HG02981 (cell line): ENCODE data around the gene ZNF665.
"Not testable (repeated sequence)": the region's sequence is repeated elsewhere in the genome, so short reads cannot be mapped to it uniquely, and the experiment has no call there.

Source experiments
- ATAC-seq: cut with Tn5 transposase; IDR thresholded peaks from one replicate; pipeline ENCODE4 v1.9.1; 2021; ENCODE audit warnings: mild to moderate bottlenecking, moderate library complexity; ENCODE audit not compliant: unreplicated experiment

The ZNF665 gene

DNA sequence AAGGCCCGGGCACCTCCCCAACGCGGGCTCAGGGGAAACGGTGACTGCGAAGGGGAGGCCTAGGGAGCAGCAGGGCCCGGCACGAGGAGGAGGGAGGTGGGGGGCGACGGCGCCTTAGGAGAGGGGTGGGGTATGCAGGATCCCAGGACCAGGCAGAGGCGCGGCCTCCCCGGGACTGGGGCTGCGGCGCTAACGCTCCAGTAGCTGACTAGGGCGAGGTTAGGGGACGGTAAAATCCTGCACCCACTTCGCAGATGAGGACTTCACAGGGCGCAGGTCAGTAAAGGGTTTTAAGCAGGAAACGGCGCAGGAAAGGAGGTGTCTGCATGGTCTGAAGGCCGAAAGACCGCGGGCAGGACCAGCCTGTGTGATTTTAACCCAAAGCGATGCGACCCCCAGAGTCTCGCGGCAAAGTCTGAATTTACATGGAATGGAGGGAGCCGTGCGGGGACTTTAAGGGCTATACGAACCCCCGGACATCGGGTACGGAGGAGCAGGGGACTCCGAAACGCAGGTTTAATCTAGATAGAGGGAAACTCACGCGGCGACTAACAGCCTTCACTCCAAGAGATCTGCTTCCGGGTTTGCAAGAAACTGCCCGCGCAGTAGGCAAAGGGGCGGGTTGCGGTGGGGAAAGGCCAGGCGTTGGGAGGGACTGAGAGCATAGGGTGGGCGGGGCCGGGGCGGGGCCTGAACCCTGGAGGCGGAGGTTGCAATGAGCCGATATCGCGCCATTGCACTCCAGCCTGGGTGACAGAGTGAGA, at the start of gene ZNF665:
Gene ZNF665, minus strand, starts transcription at position 588 of the 764 bp plus-strand sequence. CDS start 10,460 bp downstream, outside the sequence.
- ATAC-seq = no peak

DNA sequence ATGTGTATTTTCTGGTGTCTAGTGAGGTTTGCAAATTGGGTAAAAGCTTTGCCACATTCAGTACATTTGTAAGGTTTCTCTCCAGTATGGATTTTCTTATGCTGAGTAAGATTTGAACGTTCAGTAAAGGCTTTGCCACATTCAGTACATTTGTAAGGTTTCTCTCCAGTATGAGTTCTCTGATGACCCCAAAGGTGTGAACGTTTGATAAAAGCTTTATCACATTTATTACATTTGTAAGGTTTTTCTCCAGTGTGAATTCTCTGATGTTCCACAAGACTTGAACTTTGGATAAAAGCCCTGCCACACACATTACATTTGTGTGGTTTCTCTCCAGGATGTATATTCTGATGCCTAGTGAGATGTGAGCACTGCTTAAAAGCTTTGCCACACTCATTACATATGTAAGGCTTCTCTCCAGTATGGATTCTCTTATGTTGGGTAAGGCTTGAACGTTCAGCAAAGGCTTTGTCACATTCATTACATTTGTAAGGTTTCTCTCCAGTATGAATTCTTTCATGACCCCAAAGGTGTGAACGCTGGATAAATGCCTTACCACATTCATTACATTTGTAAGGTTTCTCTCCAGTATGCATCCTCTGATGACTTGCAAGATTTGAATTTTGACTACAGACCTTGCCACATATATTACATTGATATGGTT, 44.1 kb upstream of the ZNF665 start:
- ATAC-seq = no peak

DNA sequence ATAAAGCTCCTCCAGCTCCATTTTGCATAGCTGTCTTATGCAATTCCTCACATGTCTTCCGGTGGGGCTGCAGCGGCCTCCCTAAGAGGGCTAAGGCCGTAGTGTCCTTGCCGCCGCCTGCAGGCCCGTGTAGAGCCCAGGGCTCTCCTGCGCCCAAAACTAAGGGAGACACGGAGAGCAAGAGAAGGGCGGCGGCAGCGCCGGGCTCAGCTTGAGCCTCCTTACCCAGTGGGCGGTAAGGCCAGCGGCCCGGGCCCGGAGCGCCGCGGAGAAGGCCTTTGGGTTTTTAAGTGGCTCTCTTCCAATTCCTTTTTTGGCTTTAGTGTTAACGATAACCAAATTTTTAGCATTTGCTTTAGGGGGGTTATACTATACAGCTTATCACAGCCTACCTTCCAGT, 31.4 kb upstream of the ZNF665 start:
- no peak for ATAC-seq

DNA sequence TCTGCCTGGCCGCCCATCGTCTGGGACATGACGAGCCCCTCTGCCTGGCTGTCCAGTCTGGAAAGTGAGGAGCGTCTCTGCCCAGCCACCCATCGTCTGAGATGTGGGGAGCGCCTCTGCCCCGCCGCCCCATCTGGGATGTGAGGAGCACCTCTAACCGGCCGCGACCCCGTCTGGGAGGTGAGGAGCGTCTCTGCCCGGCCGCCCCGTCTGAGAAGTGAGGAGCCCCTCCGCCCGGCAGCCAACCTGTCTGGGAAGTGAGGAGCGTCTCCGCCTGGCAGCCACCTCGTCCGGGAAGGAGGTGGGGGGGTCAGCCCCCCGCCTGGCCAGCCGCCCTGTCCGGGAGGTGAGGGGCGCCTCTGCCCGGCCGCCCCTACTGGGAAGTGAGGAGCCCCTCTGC, 29.6 kb upstream of the ZNF665 start:
- ATAC-seq = not testable (repeated sequence)

DNA sequence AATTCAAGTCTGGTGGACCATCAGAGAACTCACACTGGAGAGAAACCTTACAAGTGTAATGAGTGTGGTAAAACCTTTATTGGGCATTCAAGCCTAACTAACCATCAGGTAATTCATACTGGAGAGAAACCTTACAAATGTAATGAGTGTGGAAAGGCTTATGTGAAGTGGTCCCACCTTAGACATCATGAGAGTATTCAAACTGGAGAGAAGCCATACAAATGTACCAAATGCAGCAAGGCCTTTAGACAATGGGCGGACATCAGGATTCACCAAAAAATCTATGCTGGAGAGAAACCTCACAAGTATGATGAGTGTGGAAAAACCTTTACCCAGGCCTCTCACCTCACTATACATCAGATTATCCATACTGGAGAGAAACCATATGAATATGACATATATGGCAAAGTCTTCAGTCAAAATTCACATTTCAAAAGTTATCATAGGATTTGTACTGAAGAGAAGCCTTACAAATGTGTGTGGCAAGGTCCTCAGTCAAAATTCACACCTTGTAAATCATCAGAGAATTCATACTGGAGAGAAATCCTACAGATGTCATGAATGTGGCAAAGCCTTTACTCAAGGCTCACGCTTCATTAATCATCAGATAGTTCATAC, 19.7 kb upstream of the ZNF665 start:
- no peak for ATAC-seq

DNA sequence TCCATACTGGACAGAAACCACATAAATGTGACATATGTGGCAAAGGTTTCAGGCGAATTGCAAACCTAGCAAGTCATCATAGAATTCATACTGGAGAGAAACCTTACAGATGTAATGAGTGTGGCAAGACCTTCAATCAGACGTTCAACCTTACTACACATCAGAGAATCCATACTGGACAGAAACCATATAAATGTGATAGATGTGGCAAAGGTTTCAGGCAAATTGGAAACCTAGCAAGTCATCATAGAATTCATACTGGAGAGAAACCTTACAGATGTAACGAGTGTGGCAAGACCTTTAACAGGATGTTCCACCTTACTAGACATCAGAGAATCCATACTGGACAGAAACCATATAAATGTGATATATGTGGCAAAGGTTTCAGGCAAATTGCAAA, 18.4 kb upstream of the ZNF665 start:
- ATAC-seq = not testable (repeated sequence)

DNA sequence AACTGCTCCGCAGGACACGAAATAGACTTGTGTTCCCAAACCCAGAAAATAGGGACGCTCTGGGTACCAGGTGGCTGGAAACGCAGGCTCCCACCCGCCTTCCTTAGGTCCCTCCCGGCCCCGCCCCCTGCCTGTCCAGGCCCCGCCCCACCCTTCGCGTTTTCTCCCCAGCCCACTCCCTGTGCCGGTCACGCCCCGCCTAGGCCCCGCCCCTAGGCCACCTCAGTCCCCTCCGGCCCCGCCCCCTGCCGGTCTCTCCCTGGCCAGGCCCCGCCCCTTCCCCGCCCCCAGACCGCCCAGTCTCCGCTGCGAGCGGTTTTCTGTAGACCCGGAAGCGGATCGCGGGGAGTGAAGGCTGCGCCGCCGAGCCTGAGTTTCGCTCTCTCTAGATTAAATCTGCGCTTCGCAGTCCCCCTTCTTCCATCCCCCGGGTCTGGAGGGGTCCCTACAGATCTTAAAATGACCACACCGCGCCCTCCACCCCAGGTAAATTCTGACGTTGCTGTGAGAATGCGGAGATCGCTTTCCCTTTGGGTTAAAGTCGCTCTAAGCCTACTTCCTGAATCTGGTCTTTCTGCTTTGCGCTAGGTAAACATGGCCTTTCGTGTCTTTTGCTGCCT, 3.7 kb upstream of the ZNF665 start:
- no peak for ATAC-seq

DNA sequence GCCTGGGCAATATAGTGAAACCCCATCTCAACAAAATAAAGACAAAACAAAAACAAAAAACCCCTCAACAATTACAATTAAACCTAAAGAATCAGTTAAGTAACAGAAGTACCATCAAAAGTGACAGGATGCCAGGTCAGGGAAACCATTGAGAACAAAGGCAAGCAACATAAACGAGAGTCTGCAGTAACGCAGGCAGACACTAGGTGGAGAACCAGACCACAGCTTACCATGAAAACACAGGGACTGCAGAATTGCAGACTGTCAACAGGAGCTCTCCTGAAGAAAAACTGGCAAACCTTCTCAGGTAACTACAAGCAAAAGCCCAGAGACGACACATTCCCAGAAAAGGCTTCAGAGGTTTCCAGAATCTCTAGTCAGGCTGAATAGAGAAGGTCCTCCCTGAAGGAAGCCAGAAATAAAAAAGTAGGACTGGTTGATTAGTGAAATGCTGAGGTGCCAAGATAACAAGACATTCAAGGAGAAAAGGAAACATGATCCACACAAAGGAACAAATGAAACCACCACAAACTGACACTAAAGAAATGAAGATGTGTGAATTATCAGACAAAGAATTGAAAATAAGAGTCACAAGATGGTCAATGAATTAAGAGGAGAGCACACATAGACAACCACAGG, 2.2 kb upstream of the ZNF665 start:
- no peak for ATAC-seq

DNA sequence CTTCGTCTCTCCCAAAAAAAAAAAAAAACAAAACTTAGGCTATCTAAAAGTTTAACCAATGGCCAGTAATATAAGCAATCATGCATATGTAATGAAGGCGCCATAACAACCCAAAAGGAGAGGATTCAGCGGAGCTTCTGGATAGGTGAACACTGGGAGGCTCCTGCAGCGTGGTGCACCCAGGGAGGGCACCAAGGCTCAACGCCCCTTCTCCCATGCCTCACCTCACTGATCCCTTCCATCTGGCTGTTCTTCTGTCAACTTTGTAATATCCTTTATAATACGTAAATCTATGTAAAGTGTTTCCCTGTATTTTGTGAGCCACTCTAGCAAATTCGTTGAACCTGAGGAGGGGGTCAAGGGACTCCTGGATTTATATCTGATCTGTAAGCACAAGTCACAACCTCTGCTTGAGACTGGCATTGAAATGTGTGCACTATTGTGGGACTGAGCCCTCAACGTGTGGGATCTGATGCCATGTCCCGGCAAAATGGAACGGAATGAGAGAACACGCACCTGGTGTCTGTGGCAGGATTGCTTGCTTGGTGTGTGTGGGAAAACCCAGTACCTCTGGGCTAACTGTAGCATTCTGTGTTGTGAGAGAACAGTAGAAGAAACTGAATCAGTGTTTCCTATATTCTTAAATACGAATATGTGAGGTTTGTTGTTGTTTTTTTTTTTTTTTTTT, 521 bp upstream of the ZNF665 start:
- ATAC-seq = no peak

DNA sequence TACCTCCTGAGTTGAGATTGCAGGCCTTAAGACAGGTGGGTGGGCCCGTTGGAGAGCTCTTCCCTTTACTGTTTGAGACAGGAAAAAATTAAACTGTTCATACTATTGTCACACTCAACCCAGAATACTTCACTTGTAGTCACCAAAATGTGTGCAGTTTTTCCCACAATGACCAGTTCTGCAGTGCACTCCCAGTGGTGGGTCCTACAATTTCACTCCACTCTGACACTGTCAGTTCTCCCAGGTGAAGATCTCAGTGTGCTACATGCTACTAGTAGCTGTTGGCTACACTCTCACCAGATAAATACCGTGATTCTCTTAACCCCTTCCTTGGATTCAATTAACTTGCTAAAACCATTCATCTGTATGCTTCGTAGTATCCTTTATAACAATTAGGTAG, 2.9 kb downstream of the ZNF665 start:
- ATAC-seq = no peak

DNA sequence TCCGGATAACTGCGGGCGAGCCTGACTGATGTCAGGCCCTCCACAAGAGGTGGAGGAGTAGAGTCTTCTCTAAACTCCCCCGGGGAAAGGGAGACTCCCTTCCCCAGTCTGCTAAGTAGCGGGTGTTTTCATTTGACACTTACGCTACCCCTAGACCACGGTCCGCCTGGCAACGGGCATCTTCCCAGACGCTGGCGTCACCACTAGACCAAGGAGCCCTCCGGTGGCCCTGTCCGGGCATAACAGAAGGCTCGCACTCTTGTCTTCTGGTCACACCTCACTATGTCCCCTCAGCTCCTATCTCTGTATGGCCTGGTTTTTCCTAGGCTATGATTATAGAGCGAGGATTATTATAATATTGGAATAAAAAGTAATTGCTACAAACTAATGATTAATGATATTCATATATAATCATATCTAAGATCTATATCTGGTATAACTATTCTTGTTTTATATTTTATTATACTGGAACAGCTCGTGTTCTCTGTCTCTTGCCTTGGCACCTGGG, 3.4 kb downstream of the ZNF665 start:
- not testable (repeated sequence) for ATAC-seq

DNA sequence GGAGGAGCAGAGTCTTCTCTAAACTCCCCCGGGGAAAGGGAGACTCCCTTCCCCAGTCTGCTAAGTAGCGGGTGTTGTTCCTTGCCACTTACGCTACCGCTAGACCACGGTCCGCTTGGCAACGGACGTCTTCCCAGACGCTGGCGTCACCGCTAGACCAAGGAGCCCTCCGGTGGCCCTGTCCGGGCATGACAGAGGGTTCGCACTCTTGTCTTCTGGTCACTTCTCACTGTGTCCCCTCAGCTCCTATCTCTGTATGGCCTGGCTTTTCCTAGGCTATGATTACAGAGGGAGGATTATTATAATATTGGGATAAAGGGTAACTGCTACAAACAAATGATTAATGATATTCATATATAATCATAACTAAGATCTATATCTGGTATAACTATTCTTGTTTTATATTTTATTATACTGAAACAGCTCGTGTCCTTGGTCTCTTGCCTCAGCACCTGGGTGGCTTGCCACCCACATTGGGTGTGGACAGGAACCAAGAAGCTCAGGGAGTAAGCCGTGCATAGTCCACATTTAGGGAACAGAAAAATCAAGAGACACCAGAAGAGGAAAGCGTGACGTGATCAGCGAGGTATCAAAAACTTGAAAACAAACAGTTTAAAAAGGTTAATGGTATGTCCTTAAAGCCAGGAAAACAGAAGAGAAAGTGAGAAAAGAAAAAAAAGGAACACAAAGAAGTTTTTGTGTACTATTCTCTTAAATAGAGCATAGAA, 7.8 kb downstream of the ZNF665 start:
- not testable (repeated sequence) for ATAC-seq

DNA sequence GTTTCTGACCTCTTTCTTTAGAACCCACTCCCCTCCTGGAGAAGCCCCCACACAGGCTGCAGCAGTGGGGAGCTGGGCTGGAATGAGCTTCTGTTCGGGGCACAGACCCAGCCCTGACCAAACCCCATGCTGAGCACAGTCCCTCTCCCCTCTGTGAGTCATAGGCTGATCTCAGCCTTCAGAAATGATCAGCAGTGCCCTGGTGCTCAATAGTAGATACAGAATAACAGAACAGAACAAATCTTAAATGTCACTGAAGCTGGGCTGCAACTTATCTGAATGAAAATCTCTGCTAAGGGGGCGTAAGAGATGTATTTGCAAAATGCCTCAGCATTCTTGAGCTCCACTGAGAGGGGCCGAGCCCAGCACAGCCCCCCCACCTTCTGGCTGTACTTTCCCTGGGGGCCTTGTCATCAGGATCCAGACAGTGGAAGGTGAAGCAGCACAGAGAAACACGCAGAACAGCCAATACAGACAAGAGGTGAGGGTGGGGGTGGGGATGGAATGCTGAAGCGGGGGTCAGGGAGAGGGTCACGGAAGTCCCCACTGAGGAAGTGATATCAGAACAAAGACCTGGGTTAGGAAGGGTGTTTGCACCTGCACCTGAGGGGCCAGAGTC, 9.9 kb downstream of the ZNF665 start:
- no peak for ATAC-seq

DNA sequence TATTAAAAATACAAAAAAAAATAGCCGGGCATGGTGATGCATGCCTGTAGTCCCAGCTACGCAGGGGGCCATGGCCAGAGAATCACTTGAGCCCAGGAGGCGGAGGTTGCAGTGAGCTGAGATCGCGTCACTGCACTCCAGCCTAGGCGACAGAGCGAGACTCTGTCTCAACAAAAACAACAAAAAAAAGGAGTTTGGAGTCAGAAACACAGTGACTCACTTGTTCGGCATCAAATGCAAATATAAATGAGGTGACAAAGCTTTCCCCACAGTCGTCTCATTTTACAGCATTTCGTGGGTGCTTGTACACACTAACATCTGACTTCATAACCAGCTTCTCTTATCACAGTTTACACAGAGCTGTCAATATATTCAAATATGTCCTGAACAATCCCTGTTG, 11.0 kb downstream of the ZNF665 start:
- no peak for ATAC-seq

DNA sequence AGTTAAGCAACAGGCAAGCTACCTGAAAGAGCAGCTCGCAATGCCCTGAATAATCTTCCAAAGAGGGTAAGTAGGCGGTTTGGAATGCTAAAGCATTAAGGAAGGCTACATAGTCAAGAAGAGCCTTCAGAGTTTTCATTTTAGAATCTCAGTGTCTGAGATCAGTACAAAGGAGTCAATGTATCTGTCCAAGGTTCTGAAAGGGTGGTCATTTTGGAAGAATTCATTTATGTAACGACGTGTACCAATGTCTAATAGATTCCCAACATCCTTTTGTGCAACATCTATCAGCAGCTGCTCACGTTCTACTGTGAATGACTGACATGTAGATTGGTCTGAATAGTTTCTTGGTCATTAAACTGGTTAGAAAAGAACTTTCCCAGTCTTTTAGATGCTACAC, 15.2 kb downstream of the ZNF665 start:
- ATAC-seq = no peak

DNA sequence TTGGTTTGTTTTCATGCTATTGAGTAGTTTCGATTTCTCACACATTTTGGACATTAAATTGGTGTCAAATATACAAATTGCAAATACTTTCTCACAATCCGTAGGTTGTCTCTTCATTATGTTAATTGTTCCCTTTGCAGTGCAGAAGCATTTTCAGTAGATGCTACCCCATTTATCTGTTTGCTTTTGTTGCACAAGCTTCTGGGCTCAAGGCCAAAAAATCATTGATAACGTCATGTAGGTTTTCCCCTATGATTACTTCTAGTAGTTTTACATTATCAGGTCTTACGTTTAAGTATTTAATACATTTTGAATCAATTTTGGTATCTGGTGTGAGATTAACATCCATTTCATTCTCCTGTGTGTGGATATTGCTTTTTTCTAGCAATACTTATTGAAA, 20.3 kb downstream of the ZNF665 start:
- ATAC-seq = no peak

DNA sequence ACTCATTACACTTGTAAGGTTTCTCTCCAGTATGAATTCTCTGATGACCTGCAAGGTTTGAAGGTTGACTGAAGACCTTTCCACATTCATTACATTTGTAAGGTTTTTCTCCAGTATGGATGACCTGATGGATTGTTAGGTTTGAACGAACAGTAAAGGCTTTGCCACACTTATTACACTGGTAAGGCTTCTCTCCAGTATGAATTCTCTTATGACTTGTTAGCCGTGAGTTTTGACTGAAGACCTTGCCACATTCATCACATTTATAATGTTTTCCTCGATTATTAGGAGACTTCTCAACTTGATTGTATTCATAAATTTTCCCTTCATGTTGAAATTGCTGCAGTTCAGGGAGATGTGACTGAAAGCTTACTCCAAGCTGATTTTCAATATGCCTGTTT, 27.5 kb downstream of the ZNF665 start:
- no peak for ATAC-seq

DNA sequence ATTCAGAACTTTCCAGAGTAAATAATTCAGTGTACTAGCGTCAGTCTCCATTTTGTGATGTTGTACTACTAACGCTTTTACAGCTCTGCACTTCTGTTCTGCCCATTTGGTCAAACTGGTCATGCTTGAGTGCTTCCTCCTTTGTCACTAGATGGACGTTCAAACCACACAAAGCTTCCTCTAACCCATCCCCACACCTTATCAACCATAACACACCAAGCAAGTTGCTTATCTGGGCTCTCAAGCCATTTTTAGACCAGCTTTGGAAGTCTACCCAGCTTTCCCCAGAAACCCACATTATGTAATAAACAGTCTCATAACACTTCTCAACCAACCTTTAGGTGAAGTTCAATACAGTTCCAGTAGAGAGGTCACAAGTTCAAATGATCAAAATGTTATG, 32.0 kb downstream of the ZNF665 start:
- ATAC-seq = no peak

DNA sequence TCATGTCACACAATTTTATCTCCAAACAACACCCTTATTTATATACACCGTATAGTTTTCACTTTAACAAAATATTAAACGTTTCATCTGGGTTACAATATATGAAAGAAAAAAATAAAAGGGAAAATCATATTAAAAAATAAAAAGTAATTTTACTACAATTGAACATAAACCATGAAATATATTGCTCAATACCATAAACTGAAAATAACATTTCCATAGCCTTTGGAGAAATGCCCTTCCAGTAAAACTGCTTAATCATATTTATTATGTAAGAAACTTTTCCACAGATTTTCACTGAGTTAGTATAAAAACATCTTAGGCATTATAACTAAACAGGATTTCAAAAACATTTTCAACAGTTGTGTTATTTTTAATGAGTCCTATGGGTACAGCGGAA, 32.8 kb downstream of the ZNF665 start:
- ATAC-seq = no peak
